GM12891 (cell line): ENCODE data around the gene ACBD6.

Experiments
- PAX5 ChIP-seq: IDR thresholded peaks from 2 replicates; pipeline ENCODE4 v1.6.1; 2011; ENCODE audit warnings: low read length, moderate library complexity, mild to moderate bottlenecking; ENCODE audit not compliant: insufficient read depth, severe bottlenecking
- POLR2A ChIP-seq: IDR thresholded peaks from 2 replicates; pipeline ENCODE4 v1.6.1; 2011; ENCODE audit warnings: low read depth, low read length, control low read depth
- POLR2AphosphoS5 ChIP-seq: IDR thresholded peaks from 2 replicates; pipeline ENCODE4 v1.6.1; 2011; ENCODE audit warnings: low read depth, low read length, control low read depth
- POU2F2 ChIP-seq: IDR thresholded peaks from 2 replicates; pipeline ENCODE4 v1.6.1; 2011; ENCODE audit warnings: low read depth, mild to moderate bottlenecking, control low read depth, low read length, moderate library complexity
- SPI1 ChIP-seq: IDR thresholded peaks from 2 replicates; pipeline ENCODE4 v1.6.1; 2011; ENCODE audit warnings: low read depth, low read length, control low read depth
- TAF1 ChIP-seq: IDR thresholded peaks from 2 replicates; pipeline ENCODE4 v1.6.1; 2011; ENCODE audit warnings: low read depth, low read length, control low read depth

DNA sequence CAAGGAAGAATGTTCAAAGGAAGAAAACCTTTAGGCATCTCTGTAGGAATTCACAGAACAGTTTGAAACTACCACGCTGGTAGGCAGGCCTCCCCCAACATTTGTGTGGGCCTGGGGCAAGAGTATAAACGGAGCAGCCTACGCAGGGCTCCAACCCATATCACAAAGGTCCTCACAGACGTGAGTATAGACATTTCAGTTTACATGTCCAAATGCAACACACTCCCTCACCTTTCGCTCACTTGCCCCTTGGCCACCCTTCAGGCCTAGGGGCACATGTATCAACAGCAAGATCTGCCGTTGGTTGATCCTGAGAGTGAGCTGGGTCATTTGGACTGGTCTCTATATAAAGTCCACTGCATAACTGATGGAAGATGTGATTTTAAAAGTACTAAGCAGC lies 133.3 kb downstream of the ACBD6 start:
- TF ChIP-seq POLR2A (no peak), POLR2AphosphoS5 (no peak), TAF1 (no peak), SPI1 (no peak), PAX5 (no peak), POU2F2 (no peak)
